ENCODE data around the gene WWOX. TPM values are rescaled to one million over a fixed set of nuclear protein-coding genes. Genes with fewer than 3 reads are reported as not detected.

WWOX gene
- polyA plus RNA-seq, 1 donor (not counting 4 experiments of a cell fraction or from before 2014, with no cell fraction given), result 5.1 TPM

- H4K20me1 ChIP-seq (ENCODE audit: control insufficient read depth, extremely low read depth, insufficient read depth, low read length), result no peaks in the 10 kb centered on the region
- DNase-seq (ENCODE audit: low read depth, low spot score) (no peak), FAIRE-seq (peak; percentile 32)
- H2AFZ ChIP-seq (ENCODE audit: control insufficient read depth, low read length), result no peak overlapping the region
- H3K9ac ChIP-seq (ENCODE audit: control insufficient read depth, extremely low read depth, insufficient read depth, low read length), result no peak overlapping the region
- no peaks in the 10 kb centered on the region for H3K9me1 ChIP-seq (ENCODE audit: control insufficient read depth, extremely low read depth, insufficient read depth, low read length)
- H3K4me3 ChIP-seq (ENCODE audit: control insufficient read depth in 2 of 3, extremely low read depth in 1 of 3, insufficient read depth in 2 of 3, low read depth in 1 of 3, low read length in 3 of 3), result no peak overlapping the region
- H3K9me3 ChIP-seq (ENCODE audit: control insufficient read depth, low read depth, low read length), result no peaks in the 10 kb centered on the region
- no peaks in the 10 kb centered on the region for H3K79me2 ChIP-seq (ENCODE audit: control insufficient read depth, insufficient read depth, low read length)
- H3K27me3 ChIP-seq (ENCODE audit: control insufficient read depth, extremely low read depth, insufficient read depth, low read length), result peaks cover 3% of the 10 kb centered on the region
- H3K4me1 ChIP-seq (ENCODE audit: control insufficient read depth, extremely low read depth, insufficient read depth, low read length), result no peaks in the 10 kb centered on the region
- TF ChIP-seq CTCF (optimal IDR thresholded peaks at IDR 0.05 in 1 of 3, IDR thresholded peaks at IDR 0.05 in 1 of 3, conservative IDR thresholded peaks at IDR 0.05 in 1 of 3; ENCODE audit: extremely low read depth in 1 of 3, insufficient read depth in 2 of 3, low read length in 3 of 3) (no peak), EZH2 (IDR thresholded peaks at IDR 0.05; ENCODE audit: low read length) (no peak)
- dilution Hi-C loops (cut with MboI; ENCODE audit: extremely low pct_ligation_motif_present, low sequenced_read_pairs), result no loop called here
- H3K36me3 ChIP-seq (ENCODE audit: control insufficient read depth in 2 of 2, extremely low read depth in 1 of 2, insufficient read depth in 2 of 2, low read length in 2 of 2), result no peaks in the 10 kb centered on the region
- no peak overlapping the region for H3K27ac ChIP-seq (ENCODE audit: control insufficient read depth, insufficient read depth, low read length)
- no peak overlapping the region for H3K4me2 ChIP-seq (ENCODE audit: control insufficient read depth, extremely low read depth, insufficient read depth, low read depth, low read length)
Observed at GRCh38 chr16:78783570-78784079, 684.2 kb downstream of the WWOX start.

GRCh38 chr16:78784771-78785170 lies 685.3 kb downstream of the WWOX start:
- dilution Hi-C loops (cut with MboI; ENCODE audit: extremely low pct_ligation_motif_present, low sequenced_read_pairs), result no loop called here

More at GRCh38 chr16:78784771-78785170, 685.3 kb downstream of the WWOX start:
- Histone ChIP-seq H3K4me3 (ENCODE audit: control insufficient read depth in 2 of 3, extremely low read depth in 1 of 3, insufficient read depth in 2 of 3, low read depth in 1 of 3, low read length in 3 of 3) (no peak overlapping the region), H3K4me1 (ENCODE audit: control insufficient read depth, extremely low read depth, insufficient read depth, low read length) (no peaks in the 10 kb centered on the region), H3K27ac (ENCODE audit: control insufficient read depth, insufficient read depth, low read length) (no peak overlapping the region), H3K36me3 (ENCODE audit: control insufficient read depth in 2 of 2, extremely low read depth in 1 of 2, insufficient read depth in 2 of 2, low read length in 2 of 2) (no peaks in the 10 kb centered on the region), H3K27me3 (ENCODE audit: control insufficient read depth, extremely low read depth, insufficient read depth, low read length) (no peaks in the 10 kb centered on the region), H2AFZ (ENCODE audit: control insufficient read depth, low read length) (no peak overlapping the region), H3K79me2 (ENCODE audit: control insufficient read depth, insufficient read depth, low read length) (no peaks in the 10 kb centered on the region), H3K9me3 (ENCODE audit: control insufficient read depth, low read depth, low read length) (no peaks in the 10 kb centered on the region), H4K20me1 (ENCODE audit: control insufficient read depth, extremely low read depth, insufficient read depth, low read length) (no peaks in the 10 kb centered on the region), H3K4me2 (ENCODE audit: control insufficient read depth, extremely low read depth, insufficient read depth, low read depth, low read length) (no peak overlapping the region), H3K9ac (ENCODE audit: control insufficient read depth, extremely low read depth, insufficient read depth, low read length) (no peak overlapping the region), H3K9me1 (ENCODE audit: control insufficient read depth, extremely low read depth, insufficient read depth, low read length) (no peaks in the 10 kb centered on the region)
- FAIRE-seq, result no peak
- TF ChIP-seq EZH2 (IDR thresholded peaks at IDR 0.05; ENCODE audit: low read length) (no peak), CTCF (optimal IDR thresholded peaks at IDR 0.05 in 1 of 3, IDR thresholded peaks at IDR 0.05 in 1 of 3, conservative IDR thresholded peaks at IDR 0.05 in 1 of 3; ENCODE audit: extremely low read depth in 1 of 3, insufficient read depth in 2 of 3, low read length in 3 of 3) (no peak)
- no peak for DNase-seq (ENCODE audit: low read depth, low spot score)

All from keratinocyte (primary cell).